Smooth muscle cell of the brain vasculature (primary cell): ENCODE measurements around the gene TNPO3.
"Not testable (repeated sequence)": the region's sequence is repeated elsewhere in the genome, so short reads cannot be mapped to it uniquely, and the experiment has no call there.

Experiments
- DNase-seq: peaks from one replicate; pipeline ENCODE4 v3.0.0-alpha.2; 2012; ENCODE audit warnings: low read depth, low spot score

TNPO3 gene

GRCh38 chr7:128921866-128922440 is 133.0 kb downstream of the TNPO3 start:
- no peak for DNase-seq

GRCh38 chr7:128920913-128921582 is 133.9 kb downstream of the TNPO3 start:
- DNase-seq, result no peak

GRCh38 chr7:128919881-128920799 is 134.8 kb downstream of the TNPO3 start:
- no peak for DNase-seq

GRCh38 chr7:128919241-128919640 is 135.7 kb downstream of the TNPO3 start:
- no peak for DNase-seq

DNA sequence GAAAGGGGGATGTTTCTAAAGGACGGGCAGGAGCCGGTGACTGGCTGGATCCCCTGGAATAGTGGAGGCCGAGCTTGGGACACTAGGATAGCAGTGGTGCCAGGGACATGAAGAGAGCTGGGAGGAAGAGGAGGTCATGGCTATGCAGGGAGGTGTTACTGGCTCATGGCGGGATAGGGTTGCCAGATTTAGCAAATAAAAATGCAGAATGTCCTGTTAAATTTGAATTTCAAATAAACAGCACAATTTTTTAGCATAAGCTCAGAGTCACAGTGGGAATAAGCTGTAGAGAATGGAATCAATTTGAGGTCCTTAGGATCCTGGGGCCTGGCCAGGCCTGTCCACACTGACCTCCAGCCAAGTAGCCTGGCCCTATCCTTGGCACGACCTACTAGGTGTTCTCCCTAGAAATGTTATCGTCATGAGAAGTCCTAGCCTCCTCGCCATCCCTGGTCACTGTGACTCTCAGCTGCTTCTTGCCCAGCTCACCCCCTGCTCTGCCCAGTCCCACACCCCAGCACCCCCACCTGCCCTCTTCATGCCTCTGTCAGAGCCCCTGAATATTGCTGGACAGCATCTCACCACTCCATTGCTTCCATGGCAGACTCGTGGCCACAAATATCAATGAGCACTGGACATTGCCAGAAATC is 136.8 kb downstream of the TNPO3 start:
- no peak for DNase-seq

GRCh38 chr7:128917122-128917521 is 137.8 kb downstream of the TNPO3 start:
- no peak for DNase-seq

GRCh38 chr7:128916643-128916915 is 138.3 kb downstream of the TNPO3 start:
- no peak for DNase-seq

DNA sequence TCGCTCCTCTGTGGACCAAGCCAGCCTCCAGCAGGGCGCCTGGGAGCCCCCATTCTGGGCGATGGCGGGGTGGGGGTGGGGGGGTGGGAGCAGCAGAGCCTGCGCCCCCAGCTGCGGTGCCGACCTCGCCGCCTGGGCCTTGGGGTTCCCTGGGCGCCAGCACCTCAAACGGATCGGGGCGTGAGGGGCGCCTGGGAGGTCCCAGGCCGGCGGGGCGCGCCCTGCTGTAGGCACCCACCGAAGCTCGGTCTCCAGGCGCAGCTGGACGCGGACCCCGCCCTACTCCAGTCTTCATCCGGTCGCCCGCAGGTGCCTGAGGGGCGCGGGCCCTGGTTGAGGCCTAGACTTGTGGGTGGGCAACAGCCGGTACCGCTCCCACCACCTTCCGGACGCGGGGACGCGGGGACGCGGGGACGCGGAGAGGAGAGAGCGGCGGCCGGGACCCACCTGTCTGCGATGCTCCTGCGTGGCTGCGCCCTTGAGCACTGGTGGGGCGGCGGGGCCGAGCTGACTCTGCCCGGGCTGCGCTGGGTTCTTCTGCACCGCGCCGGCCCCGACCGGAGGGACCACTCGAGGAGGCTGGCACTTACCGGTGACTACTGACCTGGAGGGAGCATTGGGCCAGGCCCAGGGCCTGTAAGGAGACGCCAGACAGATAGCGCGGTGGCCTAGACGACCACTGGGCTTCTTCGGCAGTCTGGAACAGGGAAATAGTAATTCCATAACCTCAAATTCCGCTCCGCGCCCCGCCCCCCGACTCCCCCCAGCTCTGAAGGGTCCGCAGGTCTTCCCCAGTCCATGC is 138.9 kb downstream of the TNPO3 start:
- no peak for DNase-seq

- no peak for DNase-seq
These were observed 139.6 kb downstream of the TNPO3 start for GRCh38 chr7:128915271-128915819.

DNA sequence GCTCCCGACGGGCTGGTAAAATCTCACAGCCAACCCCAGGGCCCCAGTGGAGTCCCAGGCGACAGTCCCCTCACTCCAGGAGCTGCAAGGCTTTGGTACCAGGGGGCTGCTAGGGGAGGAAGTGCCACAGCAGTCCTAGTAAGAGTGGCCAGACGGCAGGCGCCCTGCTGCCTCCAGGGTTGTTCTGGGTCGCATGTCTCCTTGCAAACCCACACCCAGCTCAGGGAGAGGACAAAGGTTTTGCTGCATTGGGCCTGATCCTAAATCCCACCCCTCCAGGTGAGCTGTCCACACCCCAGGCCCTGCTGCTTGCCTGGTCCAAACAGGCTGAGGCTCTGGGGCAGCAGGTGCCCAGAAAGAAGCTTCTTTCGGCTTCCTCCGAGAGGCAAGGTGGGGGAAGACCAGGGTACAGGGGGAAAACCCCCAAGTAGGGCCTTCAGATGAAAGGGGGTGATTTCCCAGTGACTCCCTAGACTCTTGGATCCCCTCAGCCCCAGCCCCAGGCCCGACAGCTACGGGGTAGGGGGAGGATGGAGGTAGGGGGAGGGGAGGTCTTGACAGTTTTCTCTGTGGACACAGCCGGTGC is 140.3 kb downstream of the TNPO3 start:
- DNase-seq, result no peak

GRCh38 chr7:128913870-128914565 is 140.9 kb downstream of the TNPO3 start:
- no peak for DNase-seq

GRCh38 chr7:128912709-128913495 is 142.0 kb downstream of the TNPO3 start:
- DNase-seq, result not testable (repeated sequence)

DNA sequence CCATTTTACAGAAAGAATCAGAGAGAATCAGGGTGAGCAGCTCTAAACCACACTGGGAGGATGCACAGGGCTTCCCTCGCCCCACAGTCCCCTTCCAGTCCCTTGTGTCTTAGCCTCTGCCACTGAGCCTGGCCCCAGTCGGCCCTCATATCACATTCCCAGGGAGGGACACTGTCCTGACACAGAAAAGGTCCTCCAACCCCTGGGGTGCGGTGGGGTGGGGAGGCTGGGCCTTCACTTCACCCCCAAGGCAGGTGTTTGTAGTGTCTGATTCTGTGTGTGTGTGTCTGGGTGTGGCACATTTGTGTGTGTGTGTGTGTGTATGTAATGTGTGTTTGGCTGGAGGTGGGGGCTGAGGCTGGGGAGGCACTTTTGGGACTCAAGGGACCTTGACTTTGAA is 142.6 kb downstream of the TNPO3 start:
- no peak for DNase-seq

GRCh38 chr7:128911423-128912031 is 143.4 kb downstream of the TNPO3 start:
- no peak for DNase-seq

- DNase-seq, result no peak
These were observed 144.4 kb downstream of the TNPO3 start, which contains the start of gene KCP for GRCh38 chr7:128910569-128910945. KCP (minus strand) TSS chr7:128910709; CDS start chr7:128910676, 33 bp downstream.

- DNase-seq, result peak; percentile 9
These were observed 145.0 kb downstream of the TNPO3 start for GRCh38 chr7:128909625-128910568.

DNA sequence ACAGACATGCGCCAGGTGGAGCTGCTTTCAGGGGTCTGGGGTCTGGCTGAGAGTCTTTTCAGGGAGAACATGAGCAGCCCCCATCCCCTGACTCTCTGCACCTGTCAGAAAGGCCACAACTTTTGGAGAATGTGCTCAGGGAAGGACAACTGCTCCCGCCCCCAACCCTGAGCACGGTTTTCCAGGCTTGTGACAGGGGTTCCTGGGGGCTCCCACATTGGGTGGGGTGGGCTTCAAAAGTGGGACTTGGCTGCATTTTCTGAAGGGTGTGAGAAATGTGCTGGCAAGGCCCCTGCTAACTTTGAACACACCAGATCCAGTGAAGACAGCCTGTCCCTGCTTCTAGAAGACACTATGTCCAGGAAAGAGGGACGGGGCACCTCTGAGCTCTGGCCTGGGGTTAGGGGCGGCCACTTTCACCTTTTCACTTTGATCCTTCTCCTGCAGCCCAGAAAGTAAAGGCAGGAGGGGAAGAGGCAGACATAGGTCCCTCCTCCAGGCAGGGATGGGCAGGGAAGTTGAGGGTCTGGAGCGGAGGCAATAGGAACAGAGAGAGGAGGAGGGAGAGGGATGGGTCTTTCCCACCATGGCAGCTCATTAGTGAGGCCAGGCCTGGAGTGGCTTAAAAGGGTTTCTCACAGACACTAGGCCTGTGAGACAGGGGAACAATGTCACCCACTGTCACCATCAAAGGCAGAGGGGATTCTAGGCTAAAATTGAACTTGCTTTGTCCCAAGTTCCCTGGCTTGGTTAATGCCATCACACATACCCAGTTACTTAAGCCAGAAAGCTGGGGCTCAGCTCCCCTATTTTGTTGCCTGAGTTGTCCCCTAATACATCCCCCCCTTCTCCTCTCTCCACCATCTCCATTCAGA is 145.9 kb downstream of the TNPO3 start:
- no peak for DNase-seq
